Measurements from ENCODE around the gene PDIA5. TPM values are rescaled to one million over a fixed set of nuclear protein-coding genes. Genes with fewer than 3 reads are reported as not detected.

PDIA5 gene
- total RNA-seq, 3 donors from 2014 or later, result 21.5 to 49.1 (median 22.0) TPM

- H3K4me1 ChIP-seq (ENCODE audit: low read depth), result no peaks in the 10 kb centered on the region
- DNase-seq (no peak), ATAC-seq (peak; percentile 56)
- H3K9me3 ChIP-seq, result no peaks in the 10 kb centered on the region
- H3K36me3 ChIP-seq (ENCODE audit: low read depth), result no peaks in the 10 kb centered on the region
- no peak for TF ChIP-seq CTCF (IDR thresholded peaks at IDR 0.05)
- intact Hi-C loops (cut with DNase I, micrococcal nuclease), result no loop called here
- H3K4me3 ChIP-seq, result no peak overlapping the region
Measured at GRCh38 chr3:123061856-123062255, 5.0 kb upstream of the PDIA5 start.

GRCh38 chr3:123063034-123063433 is 3.8 kb upstream of the PDIA5 start:
- intact Hi-C loops (cut with DNase I, micrococcal nuclease), result no loop called here
- H3K4me3 ChIP-seq, result no peak overlapping the region
- no peaks in the 10 kb centered on the region for H3K36me3 ChIP-seq (ENCODE audit: low read depth)
- no peaks in the 10 kb centered on the region for H3K9me3 ChIP-seq
- TF ChIP-seq CTCF (IDR thresholded peaks at IDR 0.05), result no peak
- DNase-seq (no peak), ATAC-seq (no peak)
- H3K4me1 ChIP-seq (ENCODE audit: low read depth), result peaks cover 1% of the 10 kb centered on the region

GRCh38 chr3:123064506-123064905 is 2.3 kb upstream of the PDIA5 start:
- ATAC-seq, result no peak
- Histone ChIP-seq H3K4me1 (ENCODE audit: low read depth) (peaks cover 15% of the 10 kb centered on the region), H3K4me3 (no peak overlapping the region), H3K9me3 (no peaks in the 10 kb centered on the region), H3K36me3 (ENCODE audit: low read depth) (no peaks in the 10 kb centered on the region)
- intact Hi-C loops (cut with DNase I, micrococcal nuclease), result no loop called here
- DNase-seq, result no peak
- no peak for TF ChIP-seq CTCF (IDR thresholded peaks at IDR 0.05)

GRCh38 chr3:123064914-123065313 is 1.9 kb upstream of the PDIA5 start:
- intact Hi-C loops (cut with DNase I, micrococcal nuclease), result no loop called here
- TF ChIP-seq CTCF (IDR thresholded peaks at IDR 0.05), result no peak
- no peak for ATAC-seq
- peaks cover 15% of the 10 kb centered on the region for H3K4me1 ChIP-seq (ENCODE audit: low read depth)
- H3K36me3 ChIP-seq (ENCODE audit: low read depth), result no peaks in the 10 kb centered on the region
- no peak overlapping the region for H3K4me3 ChIP-seq
- H3K9me3 ChIP-seq, result no peaks in the 10 kb centered on the region
- DNase-seq, result no peak

GRCh38 chr3:123066599-123066895 is 278 bp upstream of the PDIA5 start:
- ATAC-seq (no peak), DNase-seq (no peak)
- no peaks in the 10 kb centered on the region for H3K9me3 ChIP-seq
- H3K4me3 ChIP-seq, result no peak overlapping the region
- peaks cover 15% of the 10 kb centered on the region for H3K4me1 ChIP-seq (ENCODE audit: low read depth)
- no peak for TF ChIP-seq CTCF (IDR thresholded peaks at IDR 0.05)
- intact Hi-C loops (cut with DNase I, micrococcal nuclease), result no loop called here
- H3K36me3 ChIP-seq (ENCODE audit: low read depth), result no peaks in the 10 kb centered on the region

Data from mucosa of descending colon (tissue), 3 donors.